ENCODE results near the gene NCOA5.

The NCOA5 gene

DNA sequence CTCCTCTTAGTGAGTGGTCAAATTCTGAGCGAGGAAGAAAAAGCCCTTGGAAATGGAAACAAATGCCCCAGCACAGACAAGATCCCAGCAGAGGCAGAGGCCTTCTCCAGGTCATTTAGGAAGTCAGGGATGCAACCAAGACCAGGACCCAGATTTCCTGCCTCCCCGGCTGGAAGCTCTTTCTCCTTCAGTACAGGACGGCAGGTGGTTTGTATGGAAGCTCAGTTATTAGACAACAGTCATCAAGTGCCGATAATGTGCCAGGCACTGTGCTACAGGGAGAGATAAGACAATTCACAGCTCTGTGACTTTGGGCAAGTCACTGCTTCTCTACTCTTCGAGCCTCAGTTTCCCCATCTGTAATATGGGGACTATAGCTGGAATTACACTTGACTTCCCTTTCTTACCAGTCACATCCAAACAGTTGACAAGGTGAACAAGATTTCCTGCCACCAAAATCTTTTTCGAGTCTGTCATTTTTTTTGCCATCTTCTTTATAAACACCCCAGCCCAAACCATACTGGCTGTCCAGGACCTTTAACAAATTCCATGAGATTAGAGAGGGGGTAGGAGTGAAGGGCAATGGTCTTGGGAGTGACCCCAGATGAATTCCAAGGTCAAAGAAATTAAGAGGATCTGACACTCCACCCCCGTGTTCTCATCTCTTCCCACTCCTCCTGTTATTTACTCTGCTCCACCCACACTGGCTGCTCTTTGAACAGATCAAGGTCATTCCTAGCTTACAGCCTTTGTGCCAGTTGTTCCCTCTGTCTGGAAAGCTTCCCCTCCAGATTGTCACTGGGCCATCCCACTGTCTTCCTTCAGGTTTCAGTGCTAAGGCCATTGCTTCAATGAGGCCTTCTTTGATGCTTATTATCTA, 75.0 kb downstream of the NCOA5 start:
- DNase-seq (ENCODE audit: low read depth) = no peak

DNA sequence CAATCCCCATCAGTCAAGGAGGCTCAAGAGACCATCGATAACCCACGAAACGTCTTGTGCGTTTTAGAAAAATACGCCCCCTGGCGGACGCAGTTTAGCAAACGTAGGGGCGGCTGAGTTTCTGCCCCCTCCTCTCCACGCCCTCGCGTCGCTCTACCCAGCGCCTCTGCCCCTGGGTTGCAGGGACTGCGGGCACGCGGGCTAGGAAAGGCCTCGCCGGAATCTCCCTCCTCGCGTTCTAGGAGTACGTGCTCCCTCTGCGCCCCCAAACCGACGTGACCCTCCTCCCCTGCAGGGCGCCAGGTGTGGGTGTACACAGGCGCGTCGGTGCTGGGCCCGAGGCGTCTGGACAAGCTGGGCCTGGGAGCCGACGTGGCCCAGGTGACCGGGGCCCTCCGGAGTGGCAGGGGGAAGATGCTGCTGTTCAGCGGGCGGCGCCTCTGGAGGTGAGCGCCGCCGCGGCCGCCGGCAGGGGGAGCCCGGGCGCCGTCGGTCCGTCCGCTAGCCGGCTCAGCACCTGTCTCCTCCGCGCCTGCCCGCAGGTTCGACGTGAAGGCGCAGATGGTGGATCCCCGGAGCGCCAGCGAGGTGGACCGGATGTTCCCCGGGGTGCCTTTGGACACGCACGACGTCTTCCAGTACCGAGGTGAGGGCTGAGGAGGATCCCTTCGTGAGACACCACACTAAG, 75.8 kb downstream of the NCOA5 start:
- DNase-seq (ENCODE audit: low read depth) = peak; percentile 60

DNA sequence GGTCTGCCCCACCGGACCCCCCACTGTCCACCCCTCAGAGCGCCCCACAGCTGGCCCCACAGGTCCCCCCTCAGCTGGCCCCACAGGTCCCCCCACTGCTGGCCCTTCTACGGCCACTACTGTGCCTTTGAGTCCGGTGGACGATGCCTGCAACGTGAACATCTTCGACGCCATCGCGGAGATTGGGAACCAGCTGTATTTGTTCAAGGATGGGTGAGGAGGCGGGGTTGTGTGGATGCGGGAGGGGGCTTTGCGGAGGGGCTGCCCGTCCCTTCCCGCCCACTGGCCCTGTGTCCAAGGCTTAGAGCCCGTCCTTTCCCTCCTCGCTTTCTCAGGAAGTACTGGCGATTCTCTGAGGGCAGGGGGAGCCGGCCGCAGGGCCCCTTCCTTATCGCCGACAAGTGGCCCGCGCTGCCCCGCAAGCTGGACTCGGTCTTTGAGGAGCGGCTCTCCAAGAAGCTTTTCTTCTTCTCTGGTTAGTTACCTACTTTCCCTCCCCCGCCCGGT, 76.4 kb downstream of the NCOA5 start:
- no peak for DNase-seq (ENCODE audit: low read depth)

DNA sequence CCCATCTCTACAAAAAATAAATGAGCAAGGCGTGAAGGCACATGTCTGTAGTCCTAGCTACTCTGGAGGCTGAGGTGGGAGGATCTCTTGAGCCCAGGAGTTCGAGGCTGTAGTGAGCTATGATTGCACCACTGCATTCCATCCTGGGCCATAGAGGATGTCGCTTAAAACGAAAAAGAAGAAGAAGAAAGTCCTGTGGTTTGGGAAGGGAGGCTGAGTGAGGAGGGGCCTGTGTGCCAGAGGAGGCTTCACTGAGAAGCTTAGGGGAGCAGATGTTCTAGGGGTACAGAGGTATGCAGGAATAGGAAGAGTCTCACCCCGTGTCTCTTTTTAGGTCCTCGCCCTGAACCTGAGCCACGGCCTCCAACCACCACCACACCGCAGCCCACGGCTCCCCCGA, 76.8 kb downstream of the NCOA5 start:
- DNase-seq (ENCODE audit: low read depth) = no peak

DNA sequence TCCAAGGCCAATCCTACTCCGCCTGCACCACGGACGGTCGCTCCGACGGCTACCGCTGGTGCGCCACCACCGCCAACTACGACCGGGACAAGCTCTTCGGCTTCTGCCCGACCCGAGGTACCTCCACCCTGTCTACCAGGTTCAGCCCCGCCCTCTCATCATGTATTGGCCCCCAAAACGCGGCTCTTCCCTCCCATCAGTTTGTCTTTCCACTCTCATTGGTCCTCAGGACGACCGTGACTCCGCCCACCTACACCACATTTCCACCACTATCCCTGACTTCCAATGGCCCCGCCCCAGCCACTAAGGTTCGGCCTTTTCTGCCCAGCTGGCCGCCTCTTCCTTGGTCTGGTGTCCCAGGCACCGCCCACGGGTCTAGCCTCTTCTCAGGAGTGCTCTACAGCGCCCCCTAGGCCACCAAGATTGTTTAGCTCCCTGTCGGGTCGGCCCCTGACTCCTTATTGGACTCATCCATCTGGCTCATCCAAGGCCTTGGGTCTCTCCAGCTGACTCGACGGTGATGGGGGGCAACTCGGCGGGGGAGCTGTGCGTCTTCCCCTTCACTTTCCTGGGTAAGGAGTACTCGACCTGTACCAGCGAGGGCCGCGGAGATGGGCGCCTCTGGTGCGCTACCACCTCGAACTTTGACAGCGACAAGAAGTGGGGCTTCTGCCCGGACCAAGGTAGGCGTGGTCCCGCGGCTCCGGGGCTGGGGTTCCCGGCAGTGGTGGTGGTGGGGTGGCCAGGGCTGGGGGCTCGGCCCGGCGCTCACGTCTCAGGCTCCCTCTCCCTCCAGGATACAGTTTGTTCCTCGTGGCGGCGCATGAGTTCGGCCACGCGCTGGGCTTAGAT, 77.9 kb downstream of the NCOA5 start:
- DNase-seq (ENCODE audit: low read depth) = no peak
